B cell (primary cell): ENCODE results near the gene PTPRN2.

Source experiments
- EZH2 ChIP-seq: IDR thresholded peaks from 2 replicates; pipeline ENCODE4 v1.6.1; 2012; ENCODE audit warnings: borderline replicate concordance, low read depth, mild to moderate bottlenecking, moderate library complexity, low read length; ENCODE audit not compliant: insufficient read depth, poor library complexity, severe bottlenecking
- TF ChIP-seq, protein P1 (sequence below): fragments of 200-600 bp; IDR thresholded peaks from one replicate; pipeline ENCODE4 v1.8.0; 2022; ENCODE audit warnings: antibody characterized with exemption, mild to moderate bottlenecking

DNA sequence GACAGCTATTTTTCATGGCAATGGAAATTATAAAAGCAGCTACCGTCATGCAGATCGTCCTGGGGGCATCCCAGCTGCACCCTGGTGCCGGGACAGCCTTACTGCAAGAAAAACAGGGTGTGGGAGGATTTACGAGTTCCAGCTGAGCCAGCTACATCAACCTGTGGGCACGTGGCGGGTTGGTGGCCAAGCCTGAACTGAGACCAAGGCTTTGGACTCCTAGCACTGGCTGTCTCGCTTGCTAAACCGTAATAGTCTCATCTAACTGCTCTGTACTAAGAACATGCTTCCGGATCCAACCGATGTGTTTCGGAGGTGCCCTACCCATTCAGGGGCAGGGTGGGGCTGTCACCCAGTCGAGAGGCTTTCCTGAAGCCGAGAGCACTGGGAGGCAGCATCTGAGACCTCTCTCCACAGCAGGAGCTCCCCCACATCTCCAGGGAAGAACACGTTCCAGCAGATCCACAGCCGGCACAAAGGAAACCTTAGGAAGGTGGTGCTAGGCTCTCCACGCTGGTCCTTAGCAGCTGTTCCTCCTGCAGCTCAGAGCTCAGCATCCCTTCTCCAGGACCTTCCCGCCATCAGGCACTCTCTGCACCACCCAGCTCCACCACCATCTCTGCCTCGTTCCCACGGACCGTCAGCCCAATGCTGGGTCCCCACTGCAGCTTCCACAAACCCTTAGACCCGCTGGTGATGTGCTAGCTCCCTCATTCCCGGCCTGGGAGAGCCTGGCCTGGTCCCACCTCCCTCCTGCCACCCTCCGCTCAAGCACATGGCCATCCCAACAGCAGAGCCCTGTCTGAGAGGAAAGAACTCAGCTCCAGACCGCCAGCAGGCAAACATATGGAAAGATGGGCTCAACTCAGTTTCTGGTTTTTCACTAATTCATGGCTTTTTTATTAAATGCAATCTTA is 158.5 kb downstream of the PTPRN2 start:
- TF ChIP-seq, protein P1, sequence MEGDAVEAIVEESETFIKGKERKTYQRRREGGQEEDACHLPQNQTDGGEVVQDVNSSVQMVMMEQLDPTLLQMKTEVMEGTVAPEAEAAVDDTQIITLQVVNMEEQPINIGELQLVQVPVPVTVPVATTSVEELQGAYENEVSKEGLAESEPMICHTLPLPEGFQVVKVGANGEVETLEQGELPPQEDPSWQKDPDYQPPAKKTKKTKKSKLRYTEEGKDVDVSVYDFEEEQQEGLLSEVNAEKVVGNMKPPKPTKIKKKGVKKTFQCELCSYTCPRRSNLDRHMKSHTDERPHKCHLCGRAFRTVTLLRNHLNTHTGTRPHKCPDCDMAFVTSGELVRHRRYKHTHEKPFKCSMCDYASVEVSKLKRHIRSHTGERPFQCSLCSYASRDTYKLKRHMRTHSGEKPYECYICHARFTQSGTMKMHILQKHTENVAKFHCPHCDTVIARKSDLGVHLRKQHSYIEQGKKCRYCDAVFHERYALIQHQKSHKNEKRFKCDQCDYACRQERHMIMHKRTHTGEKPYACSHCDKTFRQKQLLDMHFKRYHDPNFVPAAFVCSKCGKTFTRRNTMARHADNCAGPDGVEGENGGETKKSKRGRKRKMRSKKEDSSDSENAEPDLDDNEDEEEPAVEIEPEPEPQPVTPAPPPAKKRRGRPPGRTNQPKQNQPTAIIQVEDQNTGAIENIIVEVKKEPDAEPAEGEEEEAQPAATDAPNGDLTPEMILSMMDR = no peak
- no peak for TF ChIP-seq EZH2
